ENCODE data around the gene CFAP46. TPM values are rescaled to one million over a fixed set of nuclear protein-coding genes. Genes with fewer than 3 reads are reported as not detected.
"Not testable (repeated sequence)": the region's sequence is repeated elsewhere in the genome, so short reads cannot be mapped to it uniquely, and the experiment has no call there.

The CFAP46 gene
- total RNA-seq, 1 experiment from 2014 or later, result 0.21 TPM

DNA sequence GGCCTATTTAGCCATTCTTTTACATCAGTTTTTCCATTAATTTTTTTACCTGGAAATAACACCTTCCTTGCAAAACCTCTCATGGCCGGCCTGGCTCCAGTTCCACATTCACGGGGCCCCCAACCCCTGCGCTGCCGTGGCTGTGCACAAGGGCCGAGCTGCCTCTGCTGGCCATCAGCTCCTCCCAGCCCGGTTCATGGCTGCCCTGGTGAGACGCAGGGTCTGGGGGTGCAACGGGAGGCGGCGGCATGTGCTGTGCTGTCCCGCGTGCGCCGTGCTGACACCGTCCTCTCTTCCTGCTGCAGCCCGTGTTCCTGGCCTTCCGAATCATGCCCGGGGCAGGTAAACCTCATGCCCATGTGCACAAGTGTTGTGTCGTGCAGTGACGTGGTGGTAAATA lies 160.8 kb downstream of the CFAP46 start:
- peaks cover 42% of the 10 kb centered on the region for H3K36me3 ChIP-seq
- H3K27ac ChIP-seq, result no peak overlapping the region
- no peak for DNase-seq (ENCODE audit: low read depth in 1 of 2, low spot score in 2 of 2)
- H3K9me3 ChIP-seq (replicated peaks), result peaks cover 21% of the 10 kb centered on the region
- H3K4me1 ChIP-seq (replicated peaks), result peaks cover 4% of the 10 kb centered on the region
- H3K4me3 ChIP-seq, result no peak overlapping the region
- H3K27me3 ChIP-seq (replicated peaks), result peaks cover 15% of the 10 kb centered on the region

- peaks cover 14% of the 10 kb centered on the region for H3K9me3 ChIP-seq (replicated peaks)
- no peak for DNase-seq (ENCODE audit: low read depth in 1 of 2, low spot score in 2 of 2)
- no peak overlapping the region for H3K27ac ChIP-seq
- no peak overlapping the region for H3K4me3 ChIP-seq
- H3K27me3 ChIP-seq (replicated peaks), result peaks cover 7% of the 10 kb centered on the region
- no peaks in the 10 kb centered on the region for H3K4me1 ChIP-seq (replicated peaks)
- H3K36me3 ChIP-seq, result peaks cover 42% of the 10 kb centered on the region
These were observed 162.0 kb downstream of the CFAP46 start for GRCh38 chr10:132780356-132780755.

DNA sequence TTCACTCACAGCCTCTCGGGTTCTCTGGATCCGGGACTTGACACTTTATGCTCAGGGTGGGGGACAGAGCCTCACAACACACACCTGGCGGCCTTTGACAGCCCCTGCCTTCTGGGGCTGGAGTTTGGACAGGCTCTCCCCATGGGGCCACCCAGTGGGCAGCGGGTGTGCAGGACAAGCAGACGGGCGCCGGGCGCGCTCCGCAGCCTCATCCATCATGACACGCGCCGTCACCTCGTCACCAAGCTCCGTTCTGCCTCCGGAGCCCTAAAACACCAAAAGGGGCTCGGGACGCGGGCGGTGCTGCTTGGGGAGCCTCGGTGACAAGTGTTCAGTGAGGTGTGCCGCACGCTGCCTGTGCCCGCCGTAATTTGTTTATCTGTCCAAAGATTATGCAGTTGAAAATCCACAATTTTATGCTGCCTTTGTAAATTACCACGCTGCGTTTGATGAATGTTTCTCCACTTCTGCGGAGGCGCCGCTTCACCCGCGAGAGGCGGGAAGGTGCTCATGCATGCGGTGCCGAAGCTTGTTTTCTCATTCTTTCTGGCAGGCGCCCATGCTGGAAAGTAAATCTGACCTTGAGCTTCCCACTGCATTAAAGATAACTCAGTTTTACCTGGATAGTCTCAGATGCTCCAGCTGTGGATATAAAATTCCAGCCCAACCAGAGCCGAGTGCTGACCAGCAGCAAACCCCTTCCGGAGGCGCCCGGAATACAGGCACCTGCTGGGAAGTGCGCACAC lies 162.6 kb downstream of the CFAP46 start:
- Histone ChIP-seq H3K4me1 (replicated peaks) (no peaks in the 10 kb centered on the region), H3K27ac (no peak overlapping the region), H3K4me3 (no peak overlapping the region), H3K36me3 (peaks cover 42% of the 10 kb centered on the region), H3K9me3 (replicated peaks) (peaks cover 8% of the 10 kb centered on the region), H3K27me3 (replicated peaks) (peaks cover under 1% of the 10 kb centered on the region)
- no peak for DNase-seq (ENCODE audit: low read depth in 1 of 2, low spot score in 2 of 2)

DNA sequence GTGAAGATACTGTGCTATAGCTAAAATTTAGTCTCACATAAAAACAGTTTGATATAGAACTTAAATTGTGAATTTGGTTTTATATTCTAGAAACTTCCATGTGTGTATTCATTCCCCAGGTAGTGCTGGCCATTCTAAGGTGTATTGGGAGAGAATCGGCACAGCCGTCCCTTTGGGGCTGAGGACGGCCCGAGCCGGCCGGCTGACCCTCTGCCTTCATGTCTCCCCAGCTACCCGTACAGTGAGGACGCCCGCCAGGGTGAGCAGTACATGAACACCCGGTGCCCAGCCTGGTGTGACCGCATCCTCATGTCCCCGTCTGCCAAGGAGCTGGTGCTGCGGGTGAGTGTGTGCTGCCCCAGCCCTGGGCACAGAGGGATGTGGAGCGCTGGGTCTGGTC lies 164.9 kb downstream of the CFAP46 start:
- peaks cover 41% of the 10 kb centered on the region for H3K36me3 ChIP-seq
- no peaks in the 10 kb centered on the region for H3K27me3 ChIP-seq (replicated peaks)
- no peak for DNase-seq (ENCODE audit: low read depth in 1 of 2, low spot score in 2 of 2)

DNA sequence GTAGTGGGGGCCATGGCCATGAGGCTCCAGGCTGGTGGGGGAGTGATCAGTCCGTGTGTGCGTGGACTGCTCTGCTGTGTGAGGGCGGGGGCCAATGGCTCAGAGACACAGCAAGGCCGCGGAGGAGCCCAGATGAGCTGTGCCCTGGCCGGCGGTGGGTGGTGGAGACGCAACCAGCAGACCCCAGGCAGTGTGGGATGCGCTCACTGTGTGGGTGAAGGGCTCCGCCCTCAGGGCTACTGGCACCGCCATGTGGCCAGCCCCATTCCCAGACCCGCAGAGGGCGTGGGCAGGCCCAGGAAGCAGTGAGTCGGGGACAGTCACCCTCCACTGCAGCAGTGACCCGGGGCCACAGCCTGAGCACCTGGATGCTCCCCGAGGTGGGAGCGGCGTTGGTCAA lies 165.5 kb downstream of the CFAP46 start:
- Histone ChIP-seq H3K4me1 (replicated peaks) (peaks cover 7% of the 10 kb centered on the region; the same call in 1 of the 2 replicates), H3K36me3 (peaks cover 40% of the 10 kb centered on the region), H3K27me3 (replicated peaks) (no peaks in the 10 kb centered on the region), H3K4me3 (no peak overlapping the region), H3K9me3 (replicated peaks) (no peaks in the 10 kb centered on the region), H3K27ac (no peak overlapping the region)
- no peak for DNase-seq (ENCODE audit: low read depth in 1 of 2, low spot score in 2 of 2)

More for the DNA sequence above, 164.9 kb downstream of the CFAP46 start:
- no peak overlapping the region for H3K4me3 ChIP-seq
- peaks cover 7% of the 10 kb centered on the region; the same call in 1 of the 2 replicates for H3K4me1 ChIP-seq (replicated peaks)
- no peak overlapping the region for H3K27ac ChIP-seq
- no peaks in the 10 kb centered on the region for H3K9me3 ChIP-seq (replicated peaks)

- Histone ChIP-seq H3K27ac (no peak overlapping the region), H3K9me3 (replicated peaks) (no peaks in the 10 kb centered on the region), H3K27me3 (replicated peaks) (no peaks in the 10 kb centered on the region), H3K4me1 (replicated peaks) (peaks cover 9% of the 10 kb centered on the region), H3K4me3 (no peak overlapping the region), H3K36me3 (peaks cover 36% of the 10 kb centered on the region)
- DNase-seq (ENCODE audit: low read depth in 1 of 2, low spot score in 2 of 2), result no peak
These were observed 166.2 kb downstream of the CFAP46 start for GRCh38 chr10:132776186-132776585.

- Histone ChIP-seq H3K36me3 (peaks cover 39% of the 10 kb centered on the region), H3K27ac (no peak overlapping the region), H3K4me1 (replicated peaks) (peaks cover 17% of the 10 kb centered on the region), H3K27me3 (replicated peaks) (no peaks in the 10 kb centered on the region), H3K4me3 (no peak overlapping the region), H3K9me3 (replicated peaks) (no peaks in the 10 kb centered on the region)
- DNase-seq (ENCODE audit: low read depth in 1 of 2, low spot score in 2 of 2), result peak in 1 of 2 experiments; percentile 69
These were observed 167.2 kb downstream of the CFAP46 start for GRCh38 chr10:132774902-132775863.

DNA sequence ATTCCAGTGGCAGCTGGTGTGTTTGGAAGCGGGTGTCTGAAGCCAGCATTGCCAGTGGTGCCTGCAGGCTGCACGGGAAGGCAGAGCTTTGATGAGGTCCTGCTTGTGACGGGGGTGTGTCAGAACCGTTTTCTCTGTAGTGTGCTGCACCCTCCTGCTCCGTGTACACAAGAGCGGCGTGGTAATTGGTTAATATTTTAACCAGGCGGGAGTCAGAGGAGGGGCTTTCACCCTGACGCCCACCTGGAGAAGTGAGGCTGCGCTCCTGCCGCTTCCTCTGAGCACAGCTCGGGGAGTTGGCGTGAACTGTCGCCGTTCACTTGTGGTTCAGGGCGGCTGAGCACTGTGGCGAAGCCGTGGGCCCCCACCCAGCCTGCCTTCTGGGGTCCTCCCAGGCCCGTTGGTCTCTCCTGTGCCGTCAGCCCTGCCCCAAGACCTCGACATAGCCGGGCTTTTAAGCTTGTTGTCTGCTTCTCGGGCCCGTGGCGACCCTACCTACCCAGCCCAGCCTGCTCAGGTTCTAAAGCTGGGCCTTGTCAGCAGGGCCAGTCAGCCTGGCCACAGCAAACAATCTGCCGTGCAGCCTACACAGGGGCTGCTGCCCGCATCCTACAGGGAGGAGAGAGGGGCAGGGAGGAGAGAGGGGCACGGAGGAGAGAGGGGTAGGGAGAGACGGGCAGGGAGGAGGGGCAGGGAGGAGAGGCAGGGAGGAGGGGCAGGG lies 168.0 kb downstream of the CFAP46 start:
- DNase-seq (ENCODE audit: low read depth in 1 of 2, low spot score in 2 of 2), result no peak
- Histone ChIP-seq H3K4me1 (replicated peaks) (peaks cover 25% of the 10 kb centered on the region), H3K27ac (no peak overlapping the region), H3K9me3 (replicated peaks) (no peaks in the 10 kb centered on the region), H3K4me3 (no peak overlapping the region), H3K36me3 (peaks cover 36% of the 10 kb centered on the region), H3K27me3 (replicated peaks) (no peaks in the 10 kb centered on the region)

GRCh38 chr10:132772816-132773215 lies 169.6 kb downstream of the CFAP46 start:
- not testable (repeated sequence) for H3K27ac ChIP-seq; H3K27me3 ChIP-seq (replicated peaks); H3K9me3 ChIP-seq (replicated peaks); DNase-seq (ENCODE audit: low read depth in 1 of 2, low spot score in 2 of 2); H3K4me3 ChIP-seq
- H3K36me3 ChIP-seq, result peaks cover 37% of the 10 kb centered on the region
- H3K4me1 ChIP-seq (replicated peaks), result peaks cover 32% of the 10 kb centered on the region

- peak overlapping the region; percentile 79 for H3K27ac ChIP-seq
- H3K36me3 ChIP-seq, result peaks cover 36% of the 10 kb centered on the region
- peaks cover 32% of the 10 kb centered on the region for H3K4me1 ChIP-seq (replicated peaks)
- H3K9me3 ChIP-seq (replicated peaks), result 0 out of 2 replicates have a peak, but pooled peaks cover 3% of the 10 kb centered on the region
- no peaks in the 10 kb centered on the region for H3K27me3 ChIP-seq (replicated peaks)
- peak; percentile 86 to 87 for DNase-seq (ENCODE audit: low read depth in 1 of 2, low spot score in 2 of 2)
- no peak overlapping the region for H3K4me3 ChIP-seq
These were observed 172.0 kb downstream of the CFAP46 start for GRCh38 chr10:132770061-132771021.

GRCh38 chr10:132768346-132769248 lies 173.8 kb downstream of the CFAP46 start:
- Histone ChIP-seq H3K27me3 (replicated peaks) (no peaks in the 10 kb centered on the region), H3K4me3 (no peak overlapping the region), H3K36me3 (peaks cover 29% of the 10 kb centered on the region), H3K27ac (peak overlapping the region; percentile 79; the same call in 1 of the 2 replicates), H3K9me3 (replicated peaks) (0 out of 2 replicates have a peak, but pooled peaks cover 3% of the 10 kb centered on the region), H3K4me1 (replicated peaks) (peaks cover 24% of the 10 kb centered on the region)
- DNase-seq (ENCODE audit: low read depth in 1 of 2, low spot score in 2 of 2), result no peak

DNA sequence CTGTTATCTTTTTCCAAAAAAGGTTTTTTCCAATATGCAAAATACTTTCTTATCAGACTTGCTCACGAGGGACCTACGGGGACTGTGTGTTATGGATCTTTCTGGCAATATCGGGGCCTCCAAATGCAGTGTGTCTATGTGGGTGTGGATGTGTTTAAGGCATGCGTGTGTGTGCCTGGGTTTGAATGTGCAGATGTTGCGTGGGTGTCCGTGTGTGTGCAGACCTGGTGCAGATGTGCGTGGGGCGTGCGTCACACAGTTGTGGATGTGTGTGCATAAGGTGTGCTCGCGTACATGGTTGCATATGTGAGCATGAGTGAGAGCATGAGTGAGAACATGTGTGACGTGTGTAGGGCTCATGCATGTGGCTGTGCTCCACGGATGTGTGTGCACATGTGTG lies 176.1 kb downstream of the CFAP46 start:
- Histone ChIP-seq H3K9me3 (replicated peaks) (0 out of 2 replicates have a peak, but pooled peaks cover 3% of the 10 kb centered on the region), H3K4me3 (no peak overlapping the region), H3K27ac (no peak overlapping the region), H3K36me3 (peaks cover 25% of the 10 kb centered on the region), H3K27me3 (replicated peaks) (no peaks in the 10 kb centered on the region), H3K4me1 (replicated peaks) (peaks cover 23% of the 10 kb centered on the region)
- DNase-seq (ENCODE audit: low read depth in 1 of 2, low spot score in 2 of 2), result no peak
